WI38 (cell line): ENCODE results near the gene TBC1D2.

Source experiments
- H3K4me3 ChIP-seq: 2 replicates; pipeline ENCODE4 v1.5.1; 2011; ENCODE audit warnings: low read depth, mild to moderate bottlenecking, control low read depth, low read length
- CTCF ChIP-seq: IDR thresholded peaks from 2 replicates; pipeline ENCODE4 v1.5.1; 2012; ENCODE audit warnings: low read depth, mild to moderate bottlenecking, control low read depth, low read length

Gene TBC1D2

GRCh38 chr9:98189412-98189811 lies 66.0 kb downstream of the TBC1D2 start:
- H3K4me3 ChIP-seq, result no peak overlapping the region
- no peak for TF ChIP-seq CTCF

GRCh38 chr9:98187926-98188325 lies 67.5 kb downstream of the TBC1D2 start:
- H3K4me3 ChIP-seq, result no peak overlapping the region
- TF ChIP-seq CTCF, result no peak

GRCh38 chr9:98186236-98186635 lies 69.2 kb downstream of the TBC1D2 start:
- TF ChIP-seq CTCF, result no peak
- H3K4me3 ChIP-seq, result no peak overlapping the region

GRCh38 chr9:98185611-98186171 lies 69.8 kb downstream of the TBC1D2 start:
- TF ChIP-seq CTCF, result no peak
- no peak overlapping the region for H3K4me3 ChIP-seq

DNA sequence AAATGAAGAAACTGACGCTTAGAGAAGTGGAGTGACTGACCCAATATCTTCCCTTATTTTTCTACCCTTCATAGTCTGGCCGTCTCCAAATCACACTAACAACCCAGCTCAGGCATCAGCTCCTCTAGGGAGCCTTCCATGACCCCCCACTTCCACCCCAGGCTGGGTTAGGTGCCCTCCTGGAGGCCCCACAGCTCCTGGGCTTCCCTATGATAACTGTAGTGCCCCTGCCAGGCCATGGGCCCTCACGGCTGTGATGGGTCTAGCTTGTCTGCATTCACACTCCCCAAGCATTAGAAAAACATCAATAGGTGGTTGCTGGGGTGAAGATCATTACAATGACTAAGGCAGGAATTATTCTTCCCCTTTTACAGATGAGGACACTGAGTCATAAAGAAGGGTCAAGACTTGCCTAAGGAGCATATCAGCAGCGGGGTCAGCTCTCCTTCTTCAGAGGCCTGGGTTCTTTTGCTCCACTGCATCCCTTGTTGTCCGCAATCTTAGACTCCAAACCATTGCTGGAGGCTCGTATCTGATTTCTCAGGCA lies 70.4 kb downstream of the TBC1D2 start:
- H3K4me3 ChIP-seq, result no peak overlapping the region
- no peak for TF ChIP-seq CTCF

DNA sequence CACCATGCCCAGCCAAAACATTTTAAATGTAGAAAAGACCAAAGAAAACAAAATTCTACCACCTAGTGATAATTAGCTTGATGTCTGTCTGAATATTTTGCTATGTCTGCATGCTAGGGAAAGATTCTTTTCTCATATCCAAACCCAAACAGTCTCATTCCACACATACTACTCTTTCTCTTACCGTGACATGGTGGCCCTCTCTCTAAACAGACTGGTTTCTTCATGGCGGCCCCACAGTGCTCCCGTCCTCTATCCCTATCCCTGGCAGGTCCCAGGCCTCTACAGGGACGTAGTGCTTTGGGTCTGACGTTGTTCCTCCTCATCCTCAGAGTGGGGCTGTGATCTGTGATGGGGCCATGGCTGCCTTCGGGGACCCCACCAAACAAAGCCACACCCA lies 71.1 kb downstream of the TBC1D2 start:
- no peak overlapping the region for H3K4me3 ChIP-seq
- no peak for TF ChIP-seq CTCF

DNA sequence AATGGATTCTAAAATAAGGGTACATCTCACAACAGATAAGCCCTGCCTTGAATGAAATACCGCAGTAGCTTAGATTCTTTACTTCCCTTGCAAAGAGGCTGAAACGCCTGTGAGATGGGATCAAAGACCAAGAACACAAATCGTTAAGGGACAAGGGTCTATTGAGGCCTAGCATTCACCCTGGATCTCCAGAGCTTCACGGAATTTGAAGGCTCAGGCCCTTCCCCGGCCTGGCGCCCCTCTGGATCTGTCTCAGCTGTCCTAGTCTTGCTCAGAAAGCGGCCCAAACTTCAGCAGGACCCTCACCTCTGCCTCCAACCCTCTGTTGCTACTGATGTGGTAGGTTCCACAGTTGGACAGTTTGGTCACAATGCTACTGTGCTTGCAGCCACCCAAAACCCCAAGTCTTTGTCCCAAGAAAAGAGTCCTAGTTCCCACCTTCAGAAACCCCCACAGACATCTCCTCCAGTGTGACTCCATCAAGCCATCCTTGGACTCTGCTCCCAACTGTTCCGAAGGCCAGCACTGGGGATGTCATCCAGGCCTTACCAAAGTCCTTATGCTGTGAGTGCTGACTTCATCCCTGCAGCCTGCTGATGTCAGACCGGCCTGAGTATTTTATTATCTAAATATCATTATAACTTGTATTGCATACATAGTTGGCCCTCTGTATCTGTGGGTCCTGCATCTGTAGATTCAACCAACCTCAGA lies 72.4 kb downstream of the TBC1D2 start:
- H3K4me3 ChIP-seq, result no peak overlapping the region
- TF ChIP-seq CTCF, result no peak
